Measurements from ENCODE around the gene APOBEC3B. TPM values are rescaled to one million over a fixed set of nuclear protein-coding genes. Genes with fewer than 3 reads are reported as not detected.
A peak's percentile ranks its signal among the peaks of the same experiment; 100 is the strongest.
"Not testable (repeated sequence)": the region's sequence is repeated elsewhere in the genome, so short reads cannot be mapped to it uniquely, and the experiment has no call there.

The APOBEC3B gene
- total RNA-seq, 1 donor from 2014 or later = 17.9 TPM

GRCh38 chr22:38944653-38945052 lies 37.5 kb upstream of the APOBEC3B start:
- peaks cover 42% of the 10 kb centered on the region for H3K4me1 Mint-ChIP-seq (ENCODE audit: low read depth)
- no peak overlapping the region for H3K4me3 Mint-ChIP-seq

GRCh38 chr22:38945706-38946338 lies 36.3 kb upstream of the APOBEC3B start:
- DNase-seq (ENCODE audit: low spot score); H3K36me3 Mint-ChIP-seq (ENCODE audit: low read depth); intact Hi-C loops (cut with micrococcal nuclease); H3K9me3 Mint-ChIP-seq; H3K27ac Mint-ChIP-seq; H3K4me3 Mint-ChIP-seq: not testable (repeated sequence)
- Mint-ChIP-seq H3K4me1 (ENCODE audit: low read depth) (peaks cover 40% of the 10 kb centered on the region), H3K27me3 (ENCODE audit: insufficient read depth) (peaks cover 11% of the 10 kb centered on the region)

More at GRCh38 chr22:38944653-38945052, 37.5 kb upstream of the APOBEC3B start:
- no peaks in the 10 kb centered on the region for H3K36me3 Mint-ChIP-seq (ENCODE audit: low read depth)
- H3K9me3 Mint-ChIP-seq = no peaks in the 10 kb centered on the region
- no peak overlapping the region for H3K27ac Mint-ChIP-seq
- intact Hi-C loops (cut with micrococcal nuclease) = loop anchor here (5.0 kb wide), 1 partner anchor 58 kb away; no protein-coding TSS in a partner anchor
- no peak for DNase-seq (ENCODE audit: low spot score)
- peaks cover 11% of the 10 kb centered on the region for H3K27me3 Mint-ChIP-seq (ENCODE audit: insufficient read depth)

- DNase-seq (ENCODE audit: low spot score) = no peak
- no peaks in the 10 kb centered on the region for H3K9me3 Mint-ChIP-seq
- H3K27ac Mint-ChIP-seq = no peak overlapping the region
- peaks cover 11% of the 10 kb centered on the region for H3K27me3 Mint-ChIP-seq (ENCODE audit: insufficient read depth)
- H3K4me3 Mint-ChIP-seq = no peak overlapping the region
- peaks cover 39% of the 10 kb centered on the region for H3K4me1 Mint-ChIP-seq (ENCODE audit: low read depth)
- no peaks in the 10 kb centered on the region for H3K36me3 Mint-ChIP-seq (ENCODE audit: low read depth)
- intact Hi-C loops (cut with micrococcal nuclease) = no loop called here
Measured at GRCh38 chr22:38946771-38947170, 35.4 kb upstream of the APOBEC3B start.

- intact Hi-C loops (cut with micrococcal nuclease) = no loop called here
- DNase-seq (ENCODE audit: low spot score) = no peak
- Mint-ChIP-seq H3K27ac (peak overlapping the region; percentile 57), H3K4me3 (no peak overlapping the region), H3K27me3 (ENCODE audit: insufficient read depth) (peaks cover 11% of the 10 kb centered on the region), H3K9me3 (no peaks in the 10 kb centered on the region), H3K4me1 (ENCODE audit: low read depth) (peaks cover 41% of the 10 kb centered on the region), H3K36me3 (ENCODE audit: low read depth) (no peaks in the 10 kb centered on the region)
Measured at GRCh38 chr22:38947321-38948140, 34.6 kb upstream of the APOBEC3B start.

- Mint-ChIP-seq H3K4me3 (no peak overlapping the region), H3K27ac (no peak overlapping the region), H3K4me1 (ENCODE audit: low read depth) (peaks cover 40% of the 10 kb centered on the region), H3K27me3 (ENCODE audit: insufficient read depth) (peaks cover 11% of the 10 kb centered on the region), H3K9me3 (no peaks in the 10 kb centered on the region), H3K36me3 (ENCODE audit: low read depth) (no peaks in the 10 kb centered on the region)
- DNase-seq (ENCODE audit: low spot score) = no peak
- intact Hi-C loops (cut with micrococcal nuclease) = no loop called here
Measured at GRCh38 chr22:38948181-38948940, 33.8 kb upstream of the APOBEC3B start.

GRCh38 chr22:38949889-38950405 lies 32.2 kb upstream of the APOBEC3B start:
- Mint-ChIP-seq H3K27ac (no peak overlapping the region), H3K9me3 (no peaks in the 10 kb centered on the region), H3K27me3 (ENCODE audit: insufficient read depth) (peaks cover 11% of the 10 kb centered on the region), H3K4me1 (ENCODE audit: low read depth) (peaks cover 47% of the 10 kb centered on the region), H3K4me3 (no peak overlapping the region), H3K36me3 (ENCODE audit: low read depth) (no peaks in the 10 kb centered on the region)
- DNase-seq (ENCODE audit: low spot score) = no peak
- intact Hi-C loops (cut with micrococcal nuclease) = no loop called here

GRCh38 chr22:38950527-38951295 lies 31.4 kb upstream of the APOBEC3B start:
- no peaks in the 10 kb centered on the region for H3K36me3 Mint-ChIP-seq (ENCODE audit: low read depth)
- DNase-seq (ENCODE audit: low spot score) = no peak
- H3K27ac Mint-ChIP-seq = no peak overlapping the region
- peaks cover 55% of the 10 kb centered on the region for H3K4me1 Mint-ChIP-seq (ENCODE audit: low read depth)
- intact Hi-C loops (cut with micrococcal nuclease) = no loop called here
- H3K27me3 Mint-ChIP-seq (ENCODE audit: insufficient read depth) = peaks cover 11% of the 10 kb centered on the region
- no peaks in the 10 kb centered on the region for H3K9me3 Mint-ChIP-seq
- H3K4me3 Mint-ChIP-seq = no peak overlapping the region

GRCh38 chr22:38951734-38952133 lies 30.4 kb upstream of the APOBEC3B start:
- Mint-ChIP-seq H3K27me3 (ENCODE audit: insufficient read depth) (peaks cover 6% of the 10 kb centered on the region), H3K4me3 (no peak overlapping the region), H3K9me3 (no peaks in the 10 kb centered on the region), H3K27ac (peak overlapping the region; percentile 61), H3K36me3 (ENCODE audit: low read depth) (no peaks in the 10 kb centered on the region), H3K4me1 (ENCODE audit: low read depth) (peaks cover 60% of the 10 kb centered on the region)
- no peak for DNase-seq (ENCODE audit: low spot score)
- intact Hi-C loops (cut with micrococcal nuclease) = no loop called here

GRCh38 chr22:38952281-38952993 lies 29.7 kb upstream of the APOBEC3B start:
- Mint-ChIP-seq H3K27me3 (ENCODE audit: insufficient read depth) (peaks cover 2% of the 10 kb centered on the region), H3K4me3 (peak overlapping the region; percentile 45), H3K4me1 (ENCODE audit: low read depth) (peaks cover 62% of the 10 kb centered on the region), H3K9me3 (no peaks in the 10 kb centered on the region), H3K27ac (peak overlapping the region; percentile 76), H3K36me3 (ENCODE audit: low read depth) (no peaks in the 10 kb centered on the region)
- no peak for DNase-seq (ENCODE audit: low spot score)
- intact Hi-C loops (cut with micrococcal nuclease) = no loop called here

- Mint-ChIP-seq H3K27me3 (ENCODE audit: insufficient read depth) (peaks cover 3% of the 10 kb centered on the region), H3K4me3 (no peak overlapping the region), H3K9me3 (no peaks in the 10 kb centered on the region)
Measured at GRCh38 chr22:38953091-38953490, 29.1 kb upstream of the APOBEC3B start.

GRCh38 chr22:38953577-38954413 lies 28.4 kb upstream of the APOBEC3B start:
- H3K4me1 Mint-ChIP-seq (ENCODE audit: low read depth) = peaks cover 67% of the 10 kb centered on the region
- no peaks in the 10 kb centered on the region for H3K36me3 Mint-ChIP-seq (ENCODE audit: low read depth)
- H3K9me3 Mint-ChIP-seq = no peaks in the 10 kb centered on the region
- peaks cover 6% of the 10 kb centered on the region for H3K27me3 Mint-ChIP-seq (ENCODE audit: insufficient read depth)
- intact Hi-C loops (cut with micrococcal nuclease) = loop anchor here (1.0 to 2.0 kb wide), 5 partner anchors 12 to 249 kb away; partner anchors contain the start of genes APOBEC3B and GTPBP1
- peak; percentile 84 for DNase-seq (ENCODE audit: low spot score)
- peak overlapping the region; percentile 63 for H3K4me3 Mint-ChIP-seq
- peak overlapping the region; percentile 98 for H3K27ac Mint-ChIP-seq

More at GRCh38 chr22:38953091-38953490, 29.1 kb upstream of the APOBEC3B start:
- no peak for DNase-seq (ENCODE audit: low spot score)
- H3K4me1 Mint-ChIP-seq (ENCODE audit: low read depth) = peaks cover 63% of the 10 kb centered on the region
- intact Hi-C loops (cut with micrococcal nuclease) = no loop called here
- peak overlapping the region; percentile 98 for H3K27ac Mint-ChIP-seq
- no peaks in the 10 kb centered on the region for H3K36me3 Mint-ChIP-seq (ENCODE audit: low read depth)

All from activated T-helper 1 cell treated with anti-CD3 and anti-CD28 coated beads, Interleukin-12 subunit alpha, Interleukin-12 subunit beta, Interleukin-2, Interleukin-4 antibody, amounts not matched to agents 30 ng/mL and 10 ng/mL and 1 ng/mL, durations not matched to agents 14 hours and 24 hours and 36 hours (primary cell).